Endothelial cell (in vitro differentiated cells): ENCODE data around the gene TWIST2. TPM values are rescaled to one million over a fixed set of nuclear protein-coding genes. Genes with fewer than 3 reads are reported as not detected.

ENCODE experiments used
- DNase-seq: peaks from one replicate; pipeline ENCODE4 v3.0.0; 2021; ENCODE audit warnings: low spot score
- H3K27ac Mint-ChIP-seq: one replicate; pipeline ENCODE4 v1.8.0; 2021; ENCODE audit warnings: mixed read lengths, inconsistent platforms; ENCODE audit not compliant: unreplicated experiment
- H3K27me3 Mint-ChIP-seq: one replicate; pipeline ENCODE4 v1.8.0; 2021; ENCODE audit warnings: mild to moderate bottlenecking, moderate library complexity, mixed read lengths, inconsistent platforms; ENCODE audit not compliant: unreplicated experiment
- H3K36me3 Mint-ChIP-seq: one replicate; pipeline ENCODE4 v1.8.0; 2021; ENCODE audit warnings: mild to moderate bottlenecking, low read depth, mixed read lengths, inconsistent platforms; ENCODE audit not compliant: unreplicated experiment
- H3K4me1 Mint-ChIP-seq: one replicate; pipeline ENCODE4 v1.8.0; 2021; ENCODE audit warnings: mild to moderate bottlenecking, mixed read lengths, inconsistent platforms; ENCODE audit not compliant: unreplicated experiment
- H3K4me3 Mint-ChIP-seq: one replicate; pipeline ENCODE4 v1.8.0; 2021; ENCODE audit warnings: mild to moderate bottlenecking, mixed read lengths, inconsistent platforms; ENCODE audit not compliant: unreplicated experiment
- H3K9me3 Mint-ChIP-seq: one replicate; pipeline ENCODE4 v1.8.0; 2021; ENCODE audit warnings: mixed read lengths, inconsistent platforms; ENCODE audit not compliant: unreplicated experiment
- total RNA-seq: library from RNA; stranded (reverse); fragmentation: NEBNext Ultra II Directional; extraction: Animal tissue kit (Norgen Biotek cat#: 25700); gene quantifications from one replicate; pipeline ENCODE4 v1.2.1, GENCODE V29; 2021; ENCODE audit not compliant: unreplicated experiment
- TF ChIP-seq, protein P1 (sequence below): fragments of 200-600 bp; sonication (generic); IDR thresholded peaks from one replicate; pipeline ENCODE4 v1.5.0; 2021; ENCODE audit warnings: antibody characterized with exemption; ENCODE audit not compliant: unreplicated experiment

TWIST2 gene
- total RNA-seq, 1 donor from 2014 or later = not detected

DNA sequence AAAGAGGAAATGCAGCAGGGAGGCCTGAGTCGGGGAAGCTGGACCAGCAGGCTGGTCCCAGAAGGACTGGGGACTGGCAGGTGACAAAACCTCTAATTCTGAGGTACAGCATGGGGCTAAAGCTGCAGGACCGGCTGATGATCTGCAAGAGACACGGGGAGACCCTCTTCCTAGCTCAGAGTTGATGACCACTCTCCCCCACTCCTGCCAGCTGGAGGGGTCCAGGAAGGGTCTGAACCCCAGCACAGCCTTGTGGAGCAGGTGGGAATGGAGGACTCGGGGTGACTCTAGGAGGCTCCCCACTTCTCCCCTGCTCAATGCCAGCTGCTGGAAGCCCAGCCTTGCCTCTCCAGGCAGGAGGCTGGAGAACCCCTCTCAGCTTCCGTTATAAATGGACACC lies 67.7 kb downstream of the TWIST2 start:
- no peak overlapping the region for H3K4me3 Mint-ChIP-seq
- peaks cover 10% of the 10 kb centered on the region for H3K27me3 Mint-ChIP-seq
- H3K9me3 Mint-ChIP-seq = no peaks in the 10 kb centered on the region
- TF ChIP-seq, protein P1, sequence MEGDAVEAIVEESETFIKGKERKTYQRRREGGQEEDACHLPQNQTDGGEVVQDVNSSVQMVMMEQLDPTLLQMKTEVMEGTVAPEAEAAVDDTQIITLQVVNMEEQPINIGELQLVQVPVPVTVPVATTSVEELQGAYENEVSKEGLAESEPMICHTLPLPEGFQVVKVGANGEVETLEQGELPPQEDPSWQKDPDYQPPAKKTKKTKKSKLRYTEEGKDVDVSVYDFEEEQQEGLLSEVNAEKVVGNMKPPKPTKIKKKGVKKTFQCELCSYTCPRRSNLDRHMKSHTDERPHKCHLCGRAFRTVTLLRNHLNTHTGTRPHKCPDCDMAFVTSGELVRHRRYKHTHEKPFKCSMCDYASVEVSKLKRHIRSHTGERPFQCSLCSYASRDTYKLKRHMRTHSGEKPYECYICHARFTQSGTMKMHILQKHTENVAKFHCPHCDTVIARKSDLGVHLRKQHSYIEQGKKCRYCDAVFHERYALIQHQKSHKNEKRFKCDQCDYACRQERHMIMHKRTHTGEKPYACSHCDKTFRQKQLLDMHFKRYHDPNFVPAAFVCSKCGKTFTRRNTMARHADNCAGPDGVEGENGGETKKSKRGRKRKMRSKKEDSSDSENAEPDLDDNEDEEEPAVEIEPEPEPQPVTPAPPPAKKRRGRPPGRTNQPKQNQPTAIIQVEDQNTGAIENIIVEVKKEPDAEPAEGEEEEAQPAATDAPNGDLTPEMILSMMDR = no peak
- H3K27ac Mint-ChIP-seq = no peak overlapping the region
- no peak for DNase-seq
- peaks cover 4% of the 10 kb centered on the region for H3K36me3 Mint-ChIP-seq
- peaks cover 2% of the 10 kb centered on the region for H3K4me1 Mint-ChIP-seq

DNA sequence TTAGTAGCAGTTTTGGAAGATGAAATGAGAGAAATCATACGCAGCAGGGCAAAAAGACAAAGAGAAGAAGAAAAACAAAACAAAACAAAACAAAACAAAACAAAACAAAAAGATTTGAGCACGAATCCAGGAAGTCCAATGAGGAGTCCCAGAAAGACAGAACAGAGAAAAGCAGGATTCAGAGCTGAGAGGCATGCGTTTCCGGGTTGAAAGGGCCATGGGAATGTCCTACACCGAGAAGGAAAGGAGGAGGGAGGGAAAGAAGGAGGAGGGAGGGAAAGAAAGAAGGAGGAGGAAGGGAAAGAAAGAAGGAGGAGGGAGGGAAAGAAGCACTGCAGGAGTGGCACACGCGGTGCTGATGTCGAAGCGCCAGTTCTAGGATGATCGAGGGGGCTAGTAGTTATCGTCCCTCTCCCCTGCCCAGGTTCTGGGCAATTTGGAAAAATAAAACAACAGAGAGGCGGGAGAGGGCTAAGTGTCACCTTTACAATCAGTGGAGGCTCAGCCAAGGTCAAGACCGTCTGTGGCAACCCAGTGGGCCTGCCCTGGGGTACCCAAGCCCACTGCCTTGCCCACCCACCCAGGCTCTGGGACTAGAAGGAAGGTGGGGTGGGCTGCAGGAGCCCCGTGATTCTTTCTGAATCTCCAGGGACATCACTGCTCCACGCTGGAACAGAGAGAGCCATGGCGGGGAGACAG lies 68.4 kb downstream of the TWIST2 start:
- Mint-ChIP-seq H3K4me1 (peaks cover 6% of the 10 kb centered on the region), H3K9me3 (no peaks in the 10 kb centered on the region), H3K36me3 (peaks cover 4% of the 10 kb centered on the region), H3K27ac (no peak overlapping the region), H3K27me3 (peaks cover 11% of the 10 kb centered on the region), H3K4me3 (no peak overlapping the region)
- no peak for DNase-seq
- TF ChIP-seq, protein P1 = no peak

DNA sequence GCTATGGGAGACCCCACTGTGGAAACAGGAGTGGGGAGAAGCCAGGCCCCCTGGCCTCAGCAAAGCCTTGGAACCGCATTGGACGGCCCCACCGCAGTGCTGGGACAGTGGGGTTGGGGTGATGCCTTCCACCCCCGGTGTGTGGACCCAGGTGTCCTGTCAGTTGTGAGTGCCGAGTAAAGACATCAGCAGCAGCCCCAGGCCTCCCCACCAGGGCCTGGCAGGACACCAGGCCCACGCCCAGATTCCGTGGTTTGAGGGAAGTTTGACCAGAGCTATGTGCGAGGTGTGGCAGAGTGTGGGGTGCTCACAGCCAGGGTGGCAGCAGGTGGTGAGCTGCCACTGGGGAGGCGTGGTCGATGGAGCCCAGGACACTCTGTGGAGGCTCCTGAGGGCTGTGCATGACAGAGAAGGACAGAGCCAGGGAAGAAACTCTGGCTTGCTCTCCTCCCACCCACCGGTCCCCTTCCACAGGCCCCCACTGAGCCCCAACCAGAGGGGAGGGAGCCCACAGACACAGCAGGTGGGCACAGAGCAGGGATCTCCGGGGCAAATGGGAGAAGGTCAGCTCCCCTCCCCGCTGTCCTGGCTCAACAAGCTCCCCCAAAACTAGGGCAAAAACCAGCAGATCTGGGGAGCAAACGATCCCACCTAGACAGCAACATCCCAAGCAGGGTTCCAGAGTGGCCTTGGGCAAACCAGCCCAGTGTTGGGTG lies 69.1 kb downstream of the TWIST2 start:
- Mint-ChIP-seq H3K27ac (no peak overlapping the region), H3K9me3 (no peaks in the 10 kb centered on the region)
- DNase-seq = no peak

DNA sequence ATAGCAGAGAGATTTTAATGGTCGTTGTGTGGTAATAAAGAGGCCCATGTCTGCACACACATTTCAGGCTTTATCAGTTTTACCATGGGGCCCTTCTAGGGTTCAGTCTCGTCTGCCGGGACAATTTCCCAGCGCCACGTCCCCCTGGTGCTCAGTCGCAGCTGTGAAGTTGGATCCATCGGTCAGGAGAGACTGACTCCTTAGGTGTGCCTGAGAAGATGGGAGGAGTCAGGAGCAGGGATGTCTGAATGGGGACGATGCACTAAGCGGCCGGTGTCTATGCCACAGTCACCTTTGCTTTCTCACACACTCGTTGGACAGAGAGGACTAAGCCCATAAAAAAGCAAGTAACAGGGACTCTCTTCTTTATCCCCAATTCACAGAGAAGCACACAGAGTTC lies 71.4 kb downstream of the TWIST2 start:
- TF ChIP-seq, protein P1 = no peak
- Mint-ChIP-seq H3K27ac (no peak overlapping the region), H3K27me3 (peaks cover 11% of the 10 kb centered on the region), H3K4me1 (peaks cover 4% of the 10 kb centered on the region), H3K4me3 (no peak overlapping the region), H3K9me3 (no peaks in the 10 kb centered on the region), H3K36me3 (peaks cover 4% of the 10 kb centered on the region)
- DNase-seq = no peak

More for the DNA sequence above, 69.1 kb downstream of the TWIST2 start:
- peaks cover 4% of the 10 kb centered on the region for H3K36me3 Mint-ChIP-seq
- TF ChIP-seq, protein P1 = no peak
- peaks cover 4% of the 10 kb centered on the region for H3K4me1 Mint-ChIP-seq
- peaks cover 8% of the 10 kb centered on the region for H3K27me3 Mint-ChIP-seq
- H3K4me3 Mint-ChIP-seq = no peak overlapping the region

DNA sequence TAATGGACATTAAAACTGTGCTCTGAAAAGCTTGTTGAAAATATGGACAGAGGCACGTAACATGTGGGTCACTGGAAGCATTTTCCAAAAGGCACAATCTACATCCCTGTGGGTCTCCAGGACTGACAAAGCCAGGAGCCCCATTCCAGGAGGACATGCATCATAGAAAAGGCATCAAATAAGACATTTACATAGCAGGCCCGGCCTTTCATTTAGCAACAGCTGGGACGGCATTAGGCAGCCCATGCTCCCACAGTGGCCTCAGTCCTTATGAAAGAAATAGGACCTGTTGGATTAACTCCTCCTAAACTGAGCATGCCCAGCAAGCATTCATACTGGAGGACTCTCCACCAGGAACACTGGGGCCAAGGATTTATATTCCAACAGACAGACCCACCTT lies 72.2 kb downstream of the TWIST2 start:
- Mint-ChIP-seq H3K4me3 (no peak overlapping the region), H3K27ac (no peak overlapping the region), H3K36me3 (peaks cover 4% of the 10 kb centered on the region), H3K27me3 (peaks cover 11% of the 10 kb centered on the region), H3K9me3 (no peaks in the 10 kb centered on the region), H3K4me1 (peaks cover 4% of the 10 kb centered on the region)
- TF ChIP-seq, protein P1 = no peak
- no peak for DNase-seq
